GM18526 (cell line): ENCODE measurements around the gene MEGF11.

ENCODE experiments used
- POLR2A ChIP-seq: IDR thresholded peaks from 3 replicates; pipeline ENCODE4 v1.6.1; 2011; ENCODE audit not compliant: insufficient read length; ENCODE audit errors: extremely low read depth

MEGF11 gene

GRCh38 chr15:66156310-66156975, 97.1 kb downstream of the MEGF11 start:
- TF ChIP-seq POLR2A: no peak

- TF ChIP-seq POLR2A: no peak
These were observed 98.5 kb downstream of the MEGF11 start for GRCh38 chr15:66155065-66155464.

GRCh38 chr15:66154581-66154980, 99.0 kb downstream of the MEGF11 start:
- TF ChIP-seq POLR2A: no peak

GRCh38 chr15:66153549-66154415, 99.8 kb downstream of the MEGF11 start:
- no peak for TF ChIP-seq POLR2A

- TF ChIP-seq POLR2A: no peak
These were observed 100.9 kb downstream of the MEGF11 start for GRCh38 chr15:66152650-66153049.

GRCh38 chr15:66151809-66152208, 101.7 kb downstream of the MEGF11 start:
- TF ChIP-seq POLR2A: no peak

- TF ChIP-seq POLR2A: no peak
These were observed 103.7 kb downstream of the MEGF11 start for GRCh38 chr15:66149871-66150270.

GRCh38 chr15:66148187-66148586, 105.4 kb downstream of the MEGF11 start:
- TF ChIP-seq POLR2A: no peak

GRCh38 chr15:66147440-66147839, 106.1 kb downstream of the MEGF11 start:
- TF ChIP-seq POLR2A: no peak

GRCh38 chr15:66145726-66146182, 107.8 kb downstream of the MEGF11 start:
- no peak for TF ChIP-seq POLR2A

- TF ChIP-seq POLR2A: no peak
These were observed 108.4 kb downstream of the MEGF11 start for GRCh38 chr15:66144978-66145725.

- TF ChIP-seq POLR2A: no peak
These were observed 111.3 kb downstream of the MEGF11 start for GRCh38 chr15:66142285-66142684.

GRCh38 chr15:66139591-66140207, 113.9 kb downstream of the MEGF11 start:
- no peak for TF ChIP-seq POLR2A

GRCh38 chr15:66138892-66139590, 114.5 kb downstream of the MEGF11 start:
- no peak for TF ChIP-seq POLR2A
